Transverse colon (tissue), 4 donors: ENCODE data around the gene GPR108.

Source experiments
- CTCF ChIP-seq, 5 experiments: fragments of 200-600 bp in 3 of 5; fragments of 450-650 bp in 2 of 5; sonication (generic) in 3 of 5; IDR thresholded peaks; 1 replicate in 2 of 5; 2 replicates in 3 of 5; pipeline ENCODE4 v1.5.1; 2016 to 2017; ENCODE audit warnings: antibody characterized with exemption in 5 of 5, inconsistent platforms in 3 of 5, mild to moderate bottlenecking in 2 of 5, moderate library complexity in 1 of 5
- POLR2AphosphoS5 ChIP-seq, 3 donors: sonication (generic); formaldehyde crosslinking; IDR thresholded peaks; one replicate each; pipeline ENCODE4 v1.6.1; 2016; ENCODE audit warnings: antibody characterized with exemption in 3 of 3

DNA sequence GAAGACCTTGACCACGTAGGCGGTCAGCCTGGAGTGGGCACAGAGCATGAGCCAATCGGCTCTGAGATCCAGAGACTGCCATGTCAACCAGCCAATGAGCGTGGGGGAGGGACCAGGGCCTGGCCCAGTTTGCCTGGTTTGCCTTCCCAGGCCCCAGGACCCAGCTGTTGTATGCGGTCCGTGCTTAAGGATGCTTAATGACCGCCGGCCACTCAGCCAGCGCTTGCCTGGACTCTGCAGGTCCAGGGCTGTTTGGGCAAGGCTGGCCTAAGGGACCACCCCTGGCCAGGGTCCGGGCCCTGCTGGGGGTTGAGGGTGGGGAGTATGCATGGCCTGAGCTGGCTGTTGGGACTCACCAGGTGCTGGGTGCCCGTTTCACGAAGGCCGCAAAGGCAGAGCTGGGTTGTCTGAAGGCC, 44.3 kb downstream of the GPR108 start:
- no peak for TF ChIP-seq POLR2AphosphoS5 (IDR thresholded peaks at IDR 0.05)
- no peak for TF ChIP-seq CTCF (IDR thresholded peaks at IDR 0.05)
